ENCODE data around the gene CAMKMT.

DNA sequence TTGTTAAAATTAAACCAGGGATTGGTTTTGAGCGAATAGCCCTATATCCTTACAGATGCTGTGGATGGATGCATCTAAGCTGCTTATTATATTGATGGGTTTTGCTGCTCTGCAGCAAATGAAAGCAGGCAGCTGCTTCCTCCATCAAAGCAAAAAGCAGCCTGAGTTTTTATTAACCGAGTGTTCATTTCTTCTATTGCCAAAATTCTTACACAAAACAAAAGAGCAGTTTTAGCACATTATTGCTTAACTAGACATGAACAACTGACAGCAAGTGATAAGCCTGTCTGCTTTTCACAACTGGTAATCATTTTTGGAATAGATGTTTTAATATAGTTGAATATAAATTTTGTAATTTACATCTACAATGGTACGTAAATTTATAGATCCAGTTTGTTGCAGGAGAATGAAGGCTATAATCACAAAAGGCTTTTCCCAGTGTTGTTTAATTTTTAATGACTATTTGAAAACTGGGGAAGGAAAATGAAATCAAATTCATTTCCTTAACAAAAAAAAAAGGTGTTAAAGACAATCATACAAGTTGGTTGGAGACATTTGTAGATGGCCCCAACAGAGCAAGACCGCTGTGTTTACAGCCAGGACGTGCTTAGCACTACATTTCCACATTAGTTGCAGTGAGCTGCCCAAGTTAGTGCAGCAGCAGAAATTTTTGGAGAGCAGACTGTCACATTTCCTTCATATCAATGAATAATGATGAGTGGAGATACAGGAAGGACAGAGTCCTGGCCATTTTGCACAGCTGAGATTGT is 326.1 kb downstream of the CAMKMT start:
- TF ChIP-seq JUNB (IDR thresholded peaks at IDR 0.05; ENCODE audit: unreplicated experiment): no peak
- TF ChIP-seq, protein P1, sequence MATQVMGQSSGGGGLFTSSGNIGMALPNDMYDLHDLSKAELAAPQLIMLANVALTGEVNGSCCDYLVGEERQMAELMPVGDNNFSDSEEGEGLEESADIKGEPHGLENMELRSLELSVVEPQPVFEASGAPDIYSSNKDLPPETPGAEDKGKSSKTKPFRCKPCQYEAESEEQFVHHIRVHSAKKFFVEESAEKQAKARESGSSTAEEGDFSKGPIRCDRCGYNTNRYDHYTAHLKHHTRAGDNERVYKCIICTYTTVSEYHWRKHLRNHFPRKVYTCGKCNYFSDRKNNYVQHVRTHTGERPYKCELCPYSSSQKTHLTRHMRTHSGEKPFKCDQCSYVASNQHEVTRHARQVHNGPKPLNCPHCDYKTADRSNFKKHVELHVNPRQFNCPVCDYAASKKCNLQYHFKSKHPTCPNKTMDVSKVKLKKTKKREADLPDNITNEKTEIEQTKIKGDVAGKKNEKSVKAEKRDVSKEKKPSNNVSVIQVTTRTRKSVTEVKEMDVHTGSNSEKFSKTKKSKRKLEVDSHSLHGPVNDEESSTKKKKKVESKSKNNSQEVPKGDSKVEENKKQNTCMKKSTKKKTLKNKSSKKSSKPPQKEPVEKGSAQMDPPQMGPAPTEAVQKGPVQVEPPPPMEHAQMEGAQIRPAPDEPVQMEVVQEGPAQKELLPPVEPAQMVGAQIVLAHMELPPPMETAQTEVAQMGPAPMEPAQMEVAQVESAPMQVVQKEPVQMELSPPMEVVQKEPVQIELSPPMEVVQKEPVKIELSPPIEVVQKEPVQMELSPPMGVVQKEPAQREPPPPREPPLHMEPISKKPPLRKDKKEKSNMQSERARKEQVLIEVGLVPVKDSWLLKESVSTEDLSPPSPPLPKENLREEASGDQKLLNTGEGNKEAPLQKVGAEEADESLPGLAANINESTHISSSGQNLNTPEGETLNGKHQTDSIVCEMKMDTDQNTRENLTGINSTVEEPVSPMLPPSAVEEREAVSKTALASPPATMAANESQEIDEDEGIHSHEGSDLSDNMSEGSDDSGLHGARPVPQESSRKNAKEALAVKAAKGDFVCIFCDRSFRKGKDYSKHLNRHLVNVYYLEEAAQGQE (IDR thresholded peaks at IDR 0.05; ENCODE audit: unreplicated experiment): no peak
- TF ChIP-seq, protein P2, sequence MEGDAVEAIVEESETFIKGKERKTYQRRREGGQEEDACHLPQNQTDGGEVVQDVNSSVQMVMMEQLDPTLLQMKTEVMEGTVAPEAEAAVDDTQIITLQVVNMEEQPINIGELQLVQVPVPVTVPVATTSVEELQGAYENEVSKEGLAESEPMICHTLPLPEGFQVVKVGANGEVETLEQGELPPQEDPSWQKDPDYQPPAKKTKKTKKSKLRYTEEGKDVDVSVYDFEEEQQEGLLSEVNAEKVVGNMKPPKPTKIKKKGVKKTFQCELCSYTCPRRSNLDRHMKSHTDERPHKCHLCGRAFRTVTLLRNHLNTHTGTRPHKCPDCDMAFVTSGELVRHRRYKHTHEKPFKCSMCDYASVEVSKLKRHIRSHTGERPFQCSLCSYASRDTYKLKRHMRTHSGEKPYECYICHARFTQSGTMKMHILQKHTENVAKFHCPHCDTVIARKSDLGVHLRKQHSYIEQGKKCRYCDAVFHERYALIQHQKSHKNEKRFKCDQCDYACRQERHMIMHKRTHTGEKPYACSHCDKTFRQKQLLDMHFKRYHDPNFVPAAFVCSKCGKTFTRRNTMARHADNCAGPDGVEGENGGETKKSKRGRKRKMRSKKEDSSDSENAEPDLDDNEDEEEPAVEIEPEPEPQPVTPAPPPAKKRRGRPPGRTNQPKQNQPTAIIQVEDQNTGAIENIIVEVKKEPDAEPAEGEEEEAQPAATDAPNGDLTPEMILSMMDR (conservative IDR thresholded peaks at IDR 0.05; ENCODE audit: low read depth in 2 of 2): no peak
- no peak for TF ChIP-seq CREB1 (CRISPR knock-in tag; IDR thresholded peaks at IDR 0.05; ENCODE audit: low read depth)

Measured in GM23338 (cell line).